ENCODE results near the gene DNAI4. TPM values are rescaled to one million over a fixed set of nuclear protein-coding genes. Genes with fewer than 3 reads are reported as not detected.

The DNAI4 gene
- total and polyA plus RNA-seq, 2 of the 8 experiments (the other 6 are each of a cell fraction or from before 2014, with no cell fraction given): 0.32 to 2.1 TPM

DNA sequence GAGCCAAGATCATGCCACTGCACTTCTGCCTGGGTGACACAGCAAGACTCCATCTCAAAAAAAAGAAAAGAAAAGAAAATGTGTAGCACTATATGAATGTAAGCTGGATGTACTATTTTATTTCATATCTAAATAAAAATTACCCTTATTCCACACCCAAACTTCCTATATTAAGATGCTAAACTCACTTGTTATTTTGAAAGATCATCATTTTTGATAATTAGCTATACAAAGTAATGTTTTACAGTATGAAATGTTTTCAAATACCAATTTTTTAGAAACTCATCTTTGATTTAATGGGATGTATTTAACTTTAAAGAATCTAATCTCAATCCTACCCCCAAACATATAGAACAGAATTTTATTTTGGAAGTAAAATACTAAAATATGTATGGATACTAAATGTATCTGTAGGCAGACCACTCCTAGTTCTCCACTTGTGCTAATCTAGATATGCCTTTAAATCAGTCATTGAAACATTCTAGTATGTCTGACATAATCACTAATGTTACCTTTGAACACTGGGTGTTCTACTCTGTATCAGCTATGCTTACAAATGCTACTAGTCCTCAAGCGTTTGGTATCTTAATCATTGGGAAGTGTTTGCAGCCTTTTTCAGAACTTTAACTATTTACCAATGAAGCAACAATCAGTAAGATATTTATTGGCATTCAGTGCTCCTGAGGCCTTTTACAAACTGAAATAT, 13.0 kb upstream of the DNAI4 start:
- no peak overlapping the region for H3K23ac ChIP-seq (ENCODE audit: insufficient read length)
- H3K36me3 ChIP-seq (ENCODE audit: control insufficient read depth in 2 of 4, insufficient read depth in 4 of 4, low read length in 3 of 4): no peaks in the 10 kb centered on the region; a peak in 1 of 8 replicates
- no peaks in the 10 kb centered on the region for H3K9me3 ChIP-seq (ENCODE audit: insufficient read depth in 2 of 2, low read depth in 1 of 2, low read length in 1 of 2)
- WGBS, 2 experiments (ENCODE audit: extremely low coverage in 1 of 2, insufficient coverage in 1 of 2, insufficient read length in 1 of 2, insufficient replicate concordance in 2 of 2, low coverage in 1 of 2, low lambda C conversion rate in 2 of 2, missing lambda C conversion rate in 1 of 2): 0% methylated on average over 1 of the region's 1 CpG; no CpG with 5 or more reads in 1 of the 2 experiments
- H3K4ac ChIP-seq (replicated peaks; ENCODE audit: insufficient read length, low read depth, low read length): no peak overlapping the region
- ChIA-PET POLR2A (ENCODE audit: partially characterized antibody) (interaction anchor here (0.8 to 1.2 kb wide), 2 partner anchors 13 kb away, joined by 3 read pairs; partner anchors contain the start of genes DNAI4 and MIER1), CTCF (ENCODE audit: partially characterized antibody) (interaction anchor here (0.8 kb wide), 1 partner anchor 455 kb away, joined by 3 read pairs; no protein-coding TSS in a partner anchor)
- H3K79me2 ChIP-seq (ENCODE audit: control insufficient read depth in 1 of 2, insufficient read depth in 2 of 2, low read length in 2 of 2): peaks cover 0 to 96% of the 10 kb centered on the region in 2 experiments
- no peak overlapping the region for H2BK20ac ChIP-seq (ENCODE audit: low read length)
- H3K9ac ChIP-seq (replicated peaks in 1 of 4; ENCODE audit: extremely low read depth in 1 of 4, low read depth in 3 of 4, low read length in 3 of 4): no peak overlapping the region
- DNase-seq (ENCODE audit: low read depth in 1 of 2, low spot score in 2 of 2) (no peak), FAIRE-seq (no peak)
- no peak overlapping the region for H3K4me2 ChIP-seq (ENCODE audit: insufficient read depth in 1 of 2, low read depth in 2 of 2, low read length in 2 of 2)
- no peak overlapping the region for H4K91ac ChIP-seq (replicated peaks; ENCODE audit: insufficient read length, low read length)
- H3K4me1 ChIP-seq (replicated peaks in 1 of 4; ENCODE audit: control insufficient read depth in 3 of 4, insufficient read depth in 4 of 4, low read length in 3 of 4): peaks cover 0 to 2% (median 0%) of the 10 kb centered on the region in 4 experiments; a peak in 1 of 7 replicates
- H3K56ac ChIP-seq (replicated peaks; ENCODE audit: insufficient read length, low read depth, low read length): no peak overlapping the region
- no peaks in the 10 kb centered on the region; the same call in 1 of the 2 replicates for H3K79me1 ChIP-seq (ENCODE audit: low read depth, low read length)
- H3K14ac ChIP-seq (ENCODE audit: insufficient read length): no peak overlapping the region
- H2BK12ac ChIP-seq (ENCODE audit: low read depth, low read length): no peak overlapping the region
- H2BK15ac ChIP-seq (ENCODE audit: low read length): no peak overlapping the region
- H4K8ac ChIP-seq (ENCODE audit: extremely low read depth, insufficient read depth, low read length): no peak overlapping the region
- no peak overlapping the region for H3K4me3 ChIP-seq (ENCODE audit: extremely low read depth in 1 of 4, insufficient read depth in 2 of 4, low read depth in 3 of 4, low read length in 4 of 4)
- H4K20me1 ChIP-seq (replicated peaks in 1 of 2; ENCODE audit: control insufficient read depth in 1 of 2, insufficient read depth in 2 of 2, low read length in 2 of 2): no peaks in the 10 kb centered on the region
- H3K27me3 ChIP-seq (replicated peaks in 1 of 4; ENCODE audit: control insufficient read depth in 3 of 4, extremely low read depth in 1 of 4, insufficient read depth in 3 of 4, low read length in 3 of 4): no peaks in the 10 kb centered on the region
- no peak overlapping the region for H4K5ac ChIP-seq (ENCODE audit: insufficient read length, low read depth, low read length)
- H2BK120ac ChIP-seq (replicated peaks; ENCODE audit: low read depth, low read length): no peak overlapping the region
- no peak overlapping the region for H3K18ac ChIP-seq (ENCODE audit: extremely low read depth, low read length)
- H2BK5ac ChIP-seq (ENCODE audit: low read depth, low read length): no peak overlapping the region
- H2AFZ ChIP-seq (ENCODE audit: low read length): no peak overlapping the region
- no peaks in the 10 kb centered on the region for H3K23me2 ChIP-seq (ENCODE audit: low read depth, low read length)
- H3K27ac ChIP-seq (ENCODE audit: low read depth, low read length): no peak overlapping the region
- H2AK5ac ChIP-seq (ENCODE audit: low read depth, low read length): no peak overlapping the region
- no peak for TF ChIP-seq BCL11A (IDR thresholded peaks at IDR 0.05; ENCODE audit: low read depth in 2 of 2, low read length in 2 of 2)
- TF ChIP-seq TAF1 (IDR thresholded peaks at IDR 0.05; ENCODE audit: low read depth, low read length): no peak
- TF ChIP-seq KDM5A (IDR thresholded peaks at IDR 0.05; ENCODE audit: low read length): no peak
- TF ChIP-seq JUND (IDR thresholded peaks at IDR 0.05; ENCODE audit: low read length): no peak
- no peak for TF ChIP-seq SUZ12 (IDR thresholded peaks at IDR 0.05; ENCODE audit: low read length)
- no peak for TF ChIP-seq GTF2F1 (IDR thresholded peaks at IDR 0.05; ENCODE audit: borderline replicate concordance, low read depth, low read length)
- no peak for TF ChIP-seq CEBPB (IDR thresholded peaks at IDR 0.05; ENCODE audit: low read depth, low read length)
- no peak for TF ChIP-seq FOSL1 (IDR thresholded peaks at IDR 0.05; ENCODE audit: insufficient read depth, low read depth, low read length)
- TF ChIP-seq, protein P1, sequence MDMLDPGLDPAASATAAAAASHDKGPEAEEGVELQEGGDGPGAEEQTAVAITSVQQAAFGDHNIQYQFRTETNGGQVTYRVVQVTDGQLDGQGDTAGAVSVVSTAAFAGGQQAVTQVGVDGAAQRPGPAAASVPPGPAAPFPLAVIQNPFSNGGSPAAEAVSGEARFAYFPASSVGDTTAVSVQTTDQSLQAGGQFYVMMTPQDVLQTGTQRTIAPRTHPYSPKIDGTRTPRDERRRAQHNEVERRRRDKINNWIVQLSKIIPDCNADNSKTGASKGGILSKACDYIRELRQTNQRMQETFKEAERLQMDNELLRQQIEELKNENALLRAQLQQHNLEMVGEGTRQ (IDR thresholded peaks at IDR 0.05; ENCODE audit: low read length): no peak
- no peak for TF ChIP-seq BACH1 (IDR thresholded peaks at IDR 0.05; ENCODE audit: low read length)
- TF ChIP-seq, protein P2, sequence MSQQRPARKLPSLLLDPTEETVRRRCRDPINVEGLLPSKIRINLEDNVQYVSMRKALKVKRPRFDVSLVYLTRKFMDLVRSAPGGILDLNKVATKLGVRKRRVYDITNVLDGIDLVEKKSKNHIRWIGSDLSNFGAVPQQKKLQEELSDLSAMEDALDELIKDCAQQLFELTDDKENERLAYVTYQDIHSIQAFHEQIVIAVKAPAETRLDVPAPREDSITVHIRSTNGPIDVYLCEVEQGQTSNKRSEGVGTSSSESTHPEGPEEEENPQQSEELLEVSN (IDR thresholded peaks at IDR 0.05): no peak

Data from H1 (cell line).